WTC11 (cell line): ENCODE data around the gene PANK4. TPM values are rescaled to one million over a fixed set of nuclear protein-coding genes. Genes with fewer than 3 reads are reported as not detected.

Experiments used
- ATAC-seq: fragments of 200-7000 bp; cut with Tn5 transposase; 2 replicates; pipeline ENCODE4 v1.10.0; 2021; ENCODE audit warnings: mild to moderate bottlenecking, moderate library complexity
- CTCF ChIA-PET: fragments of 300-600 bp; sonication (Branson Sonifier 250); formaldehyde crosslinking; loops from one replicate; lab custom pipeline; 2021; ENCODE audit warnings: antibody characterized with exemption; lab: Charles Lee
- POLR2A ChIA-PET: fragments of 350-600 bp; sonication (Branson Sonifier 250); formaldehyde crosslinking; loops from one replicate; lab custom pipeline; 2021; ENCODE audit warnings: antibody characterized with exemption; lab: Charles Lee
- DNase-seq: peaks from one replicate; pipeline ENCODE4 v3.0.0; 2021; ENCODE audit warnings: low spot score
- H3K27ac Mint-ChIP-seq: 2 replicates; pipeline ENCODE4 v1.8.0; 2021; ENCODE audit warnings: mixed read lengths
- H3K27me3 Mint-ChIP-seq: 2 replicates; pipeline ENCODE4 v1.8.0; 2021; ENCODE audit warnings: low read depth, mild to moderate bottlenecking, moderate library complexity, mixed read lengths
- H3K36me3 Mint-ChIP-seq: 2 replicates; pipeline ENCODE4 v1.8.0; 2021; ENCODE audit warnings: mixed read lengths
- H3K4me1 Mint-ChIP-seq: 2 replicates; pipeline ENCODE4 v1.8.0; 2022; ENCODE audit warnings: mixed read lengths
- H3K4me3 Mint-ChIP-seq: 2 replicates; pipeline ENCODE4 v1.8.0; 2021; ENCODE audit warnings: mild to moderate bottlenecking, moderate library complexity, mixed read lengths
- H3K9me3 Mint-ChIP-seq: 2 replicates; pipeline ENCODE4 v1.8.0; 2021; ENCODE audit warnings: mixed read lengths
- ARID4B ChIP-seq: sonication (generic); formaldehyde crosslinking; IDR thresholded peaks from 2 replicates; pipeline ENCODE4 v1.8.0; 2023; ENCODE audit warnings: missing genetic modification reagents, mild to moderate bottlenecking, borderline replicate concordance
- CREM ChIP-seq: sonication (generic); formaldehyde crosslinking; IDR thresholded peaks from 2 replicates; pipeline ENCODE4 v1.8.1; 2022; ENCODE audit warnings: mild to moderate bottlenecking, missing genetic modification reagents, moderate library complexity
- E2F4 ChIP-seq: sonication (generic); formaldehyde crosslinking; IDR thresholded peaks from 2 replicates; pipeline ENCODE4 v1.8.1; 2022; ENCODE audit warnings: low read depth, mild to moderate bottlenecking, moderate library complexity, missing genetic modification reagents, borderline replicate concordance
- ELF4 ChIP-seq: sonication (generic); formaldehyde crosslinking; IDR thresholded peaks from 2 replicates; pipeline ENCODE4 v1.8.1; 2022; ENCODE audit warnings: low read depth, mild to moderate bottlenecking, moderate library complexity, missing genetic modification reagents
- GTF2I ChIP-seq: fragments of 250-450 bp; sonication (Bioruptor Pico); conservative IDR thresholded peaks from 2 replicates; pipeline ENCODE4 v1.4.0; 2021; ENCODE audit warnings: mild to moderate bottlenecking
- JUN ChIP-seq: sonication (generic); formaldehyde crosslinking; IDR thresholded peaks from 2 replicates; pipeline ENCODE4 v1.8.0; 2023; ENCODE audit warnings: mild to moderate bottlenecking, missing genetic modification reagents
- KAT7 ChIP-seq: sonication (generic); formaldehyde crosslinking; IDR thresholded peaks from 2 replicates; pipeline ENCODE4 v1.8.1; 2023; ENCODE audit warnings: missing genetic modification reagents, mild to moderate bottlenecking, borderline replicate concordance
- MAX ChIP-seq: sonication (generic); formaldehyde crosslinking; IDR thresholded peaks from 2 replicates; pipeline ENCODE4 v1.8.0; 2022; ENCODE audit warnings: mild to moderate bottlenecking, missing genetic modification reagents
- PRRX2 ChIP-seq: fragments of 250-450 bp; sonication (Bioruptor Pico); IDR thresholded peaks from 2 replicates; pipeline ENCODE4 v1.8.0; 2021; ENCODE audit warnings: mild to moderate bottlenecking
- SOX15 ChIP-seq: fragments of 250-450 bp; sonication (Bioruptor Pico); IDR thresholded peaks from 2 replicates; pipeline ENCODE4 v1.9.0; 2021; ENCODE audit warnings: mild to moderate bottlenecking
- TCF7 ChIP-seq: sonication (generic); formaldehyde crosslinking; IDR thresholded peaks from 2 replicates; pipeline ENCODE4 v1.8.0; 2022; ENCODE audit warnings: mild to moderate bottlenecking, low read depth, missing genetic modification reagents, moderate library complexity
- ZNF423 ChIP-seq: fragments of 250-450 bp; sonication (Bioruptor Pico); IDR thresholded peaks from 2 replicates; pipeline ENCODE4 v2.1.2; 2022; ENCODE audit warnings: mild to moderate bottlenecking, moderate library complexity
- total RNA-seq: library from RNA; stranded (reverse); gene quantifications from 3 replicates; pipeline ENCODE4 v1.2.3, GENCODE V29; 2021
- TF ChIP-seq, protein P1 (sequence below): fragments of 250-450 bp; sonication (Bioruptor Pico); conservative IDR thresholded peaks from 2 replicates; pipeline ENCODE4 v1.9.0; 2021; ENCODE audit warnings: mild to moderate bottlenecking
- TF ChIP-seq, protein P2 (sequence below): sonication (generic); formaldehyde crosslinking; IDR thresholded peaks from 2 replicates; pipeline ENCODE4 v1.8.0; 2022; ENCODE audit warnings: mild to moderate bottlenecking, missing genetic modification reagents
- TF ChIP-seq, protein P3 (sequence below): sonication (generic); formaldehyde crosslinking; IDR thresholded peaks from 2 replicates; pipeline ENCODE4 v1.8.1; 2023; ENCODE audit warnings: mild to moderate bottlenecking, missing genetic modification reagents, moderate library complexity
- TF ChIP-seq, protein P4 (sequence below): fragments of 250-450 bp; sonication (Bioruptor Pico); IDR thresholded peaks from 2 replicates; pipeline ENCODE4 v1.9.0; 2021; ENCODE audit warnings: moderate library complexity, mild to moderate bottlenecking, inconsistent platforms, borderline replicate concordance

Gene PANK4
- total RNA-seq, 1 experiment from 2014 or later: 52.5 TPM

DNA sequence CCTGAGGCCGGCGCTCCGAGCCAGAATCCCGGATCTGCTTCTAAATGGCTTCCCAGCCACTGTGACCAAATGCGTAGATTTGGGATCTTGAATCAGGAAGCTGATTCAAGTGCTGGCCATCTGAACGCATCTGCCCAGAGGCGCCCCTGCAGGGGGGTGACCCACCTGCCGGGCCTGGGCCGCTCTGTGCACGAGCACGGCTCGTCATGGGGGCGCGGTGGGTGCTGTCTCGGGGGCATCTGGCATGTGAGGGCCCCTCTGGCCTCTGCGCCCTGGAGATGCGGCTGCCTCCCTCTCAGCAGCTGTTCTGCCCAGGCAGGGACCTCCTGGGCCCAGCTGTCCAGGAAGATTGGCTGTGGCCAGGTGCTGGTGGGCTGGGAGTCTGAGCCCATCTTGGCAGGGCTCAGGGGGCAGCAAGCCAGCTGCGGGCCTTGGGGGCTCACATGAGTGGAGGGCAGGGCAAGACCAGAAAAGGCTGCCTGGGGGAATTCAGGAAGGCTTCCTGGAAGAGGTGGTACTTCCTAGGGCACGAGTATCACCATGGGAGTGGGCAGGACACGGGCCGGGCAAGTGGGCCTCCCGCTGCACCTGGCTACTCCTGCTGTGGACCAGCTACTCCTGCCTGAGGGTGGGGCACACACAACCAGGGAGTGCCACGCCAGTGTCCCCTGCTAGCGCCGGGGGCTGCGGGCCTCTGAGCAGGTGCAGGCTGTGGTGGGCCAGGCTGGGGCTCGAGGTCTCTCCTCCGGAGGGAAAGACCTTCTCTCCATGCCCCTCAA, 25.2 kb downstream of the PANK4 start (continued):
- TF ChIP-seq, protein P1, sequence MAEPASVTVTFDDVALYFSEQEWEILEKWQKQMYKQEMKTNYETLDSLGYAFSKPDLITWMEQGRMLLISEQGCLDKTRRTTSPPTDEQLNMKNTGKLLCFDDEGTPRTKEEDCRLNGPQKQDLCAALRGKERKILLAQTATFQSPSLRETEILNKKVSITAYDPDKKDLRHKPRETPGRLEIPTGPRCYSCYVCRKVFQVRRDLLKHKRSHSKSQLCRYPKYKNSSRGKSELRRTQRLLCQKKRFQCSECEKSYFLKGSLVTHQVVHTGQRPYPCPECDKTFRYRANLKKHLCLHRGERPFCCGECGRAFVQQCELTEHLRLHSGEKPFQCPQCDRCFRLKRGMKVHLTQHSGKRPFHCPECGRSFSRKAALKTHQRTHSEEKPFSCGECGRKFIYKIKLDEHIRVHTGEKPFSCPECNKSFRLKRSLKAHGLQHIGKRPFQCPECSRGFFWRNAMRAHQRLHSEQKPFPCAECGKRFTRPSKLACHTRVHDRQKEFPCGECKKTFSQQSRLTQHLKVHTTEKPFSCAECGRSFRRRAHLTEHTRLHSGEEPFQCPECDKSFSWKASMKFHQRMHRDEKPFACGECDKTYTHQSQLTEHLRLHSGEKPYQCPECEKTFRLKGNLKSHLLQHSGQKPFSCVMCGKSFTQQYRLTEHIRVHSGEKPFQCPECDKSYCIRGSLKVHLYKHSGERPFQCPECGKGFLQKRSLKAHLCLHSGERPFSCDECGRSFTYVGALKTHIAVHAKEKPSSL (CRISPR knock-in tag): no peak
- TF ChIP-seq E2F4 (CRISPR knock-in tag): no peak
- no peak for TF ChIP-seq SOX15 (CRISPR knock-in tag)
- TF ChIP-seq, protein P2, sequence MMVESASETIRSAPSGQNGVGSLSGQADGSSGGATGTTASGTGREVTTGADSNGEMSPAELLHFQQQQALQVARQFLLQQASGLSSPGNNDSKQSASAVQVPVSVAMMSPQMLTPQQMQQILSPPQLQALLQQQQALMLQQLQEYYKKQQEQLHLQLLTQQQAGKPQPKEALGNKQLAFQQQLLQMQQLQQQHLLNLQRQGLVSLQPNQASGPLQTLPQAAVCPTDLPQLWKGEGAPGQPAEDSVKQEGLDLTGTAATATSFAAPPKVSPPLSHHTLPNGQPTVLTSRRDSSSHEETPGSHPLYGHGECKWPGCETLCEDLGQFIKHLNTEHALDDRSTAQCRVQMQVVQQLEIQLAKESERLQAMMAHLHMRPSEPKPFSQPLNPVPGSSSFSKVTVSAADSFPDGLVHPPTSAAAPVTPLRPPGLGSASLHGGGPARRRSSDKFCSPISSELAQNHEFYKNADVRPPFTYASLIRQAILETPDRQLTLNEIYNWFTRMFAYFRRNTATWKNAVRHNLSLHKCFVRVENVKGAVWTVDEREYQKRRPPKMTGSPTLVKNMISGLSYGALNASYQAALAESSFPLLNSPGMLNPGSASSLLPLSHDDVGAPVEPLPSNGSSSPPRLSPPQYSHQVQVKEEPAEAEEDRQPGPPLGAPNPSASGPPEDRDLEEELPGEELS (CRISPR knock-in tag): no peak
- TF ChIP-seq KAT7 (CRISPR knock-in tag): no peak
- no peak for TF ChIP-seq MAX (CRISPR knock-in tag)

GRCh38 chr1:2499986-2500596, 26.3 kb downstream of the PANK4 start:
- Mint-ChIP-seq H3K27ac (no peak overlapping the region), H3K9me3 (no peaks in the 10 kb centered on the region), H3K4me3 (no peak overlapping the region), H3K36me3 (no peaks in the 10 kb centered on the region), H3K27me3 (no peaks in the 10 kb centered on the region), H3K4me1 (no peaks in the 10 kb centered on the region)
- CTCF ChIA-PET: interaction anchor here (0.7 to 1.6 kb wide), 3 partner anchors 11 to 1445 kb away, joined by 4 to 5 read pairs (median 4); partner anchors contain the start of gene PLCH2
- POLR2A ChIA-PET: no interaction called here
- ATAC-seq (no peak), DNase-seq (no peak)
- no peak for TF ChIP-seq JUN (CRISPR knock-in tag)
- TF ChIP-seq PRRX2 (CRISPR knock-in tag): no peak
- TF ChIP-seq, protein P3, sequence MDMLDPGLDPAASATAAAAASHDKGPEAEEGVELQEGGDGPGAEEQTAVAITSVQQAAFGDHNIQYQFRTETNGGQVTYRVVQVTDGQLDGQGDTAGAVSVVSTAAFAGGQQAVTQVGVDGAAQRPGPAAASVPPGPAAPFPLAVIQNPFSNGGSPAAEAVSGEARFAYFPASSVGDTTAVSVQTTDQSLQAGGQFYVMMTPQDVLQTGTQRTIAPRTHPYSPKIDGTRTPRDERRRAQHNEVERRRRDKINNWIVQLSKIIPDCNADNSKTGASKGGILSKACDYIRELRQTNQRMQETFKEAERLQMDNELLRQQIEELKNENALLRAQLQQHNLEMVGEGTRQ (CRISPR knock-in tag): no peak
- TF ChIP-seq GTF2I (CRISPR knock-in tag): no peak
- no peak for TF ChIP-seq E2F4 (CRISPR knock-in tag)
- TF ChIP-seq ZNF423 (CRISPR knock-in tag): no peak
- TF ChIP-seq ELF4 (CRISPR knock-in tag): no peak
- no peak for TF ChIP-seq CREM (CRISPR knock-in tag)
- TF ChIP-seq ARID4B: no peak
- no peak for TF ChIP-seq TCF7 (CRISPR knock-in tag)
- TF ChIP-seq, protein P4, sequence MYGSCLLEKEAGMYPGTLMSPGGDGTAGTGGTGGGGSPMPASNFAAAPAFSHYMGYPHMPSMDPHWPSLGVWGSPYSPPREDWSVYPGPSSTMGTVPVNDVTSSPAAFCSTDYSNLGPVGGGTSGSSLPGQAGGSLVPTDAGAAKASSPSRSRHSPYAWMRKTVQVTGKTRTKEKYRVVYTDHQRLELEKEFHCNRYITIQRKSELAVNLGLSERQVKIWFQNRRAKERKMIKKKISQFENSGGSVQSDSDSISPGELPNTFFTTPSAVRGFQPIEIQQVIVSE (CRISPR knock-in tag): no peak
